Large intestine (tissue), 3 donors: ENCODE measurements around the gene EXD2. TPM values are rescaled to one million over a fixed set of nuclear protein-coding genes. Genes with fewer than 3 reads are reported as not detected.
"Not testable (repeated sequence)": the region's sequence is repeated elsewhere in the genome, so short reads cannot be mapped to it uniquely, and the experiment has no call there.

Source experiments
- DNase-seq, 2 donors: peaks; one replicate each; pipeline versions ENCODE4 v3.0.0 to v3.0.0-alpha.2; 2013
- H3K27ac ChIP-seq: one replicate; pipeline ENCODE4 v1.5.1; 2013; ENCODE audit warnings: low read length
- H3K27me3 ChIP-seq: 2 replicates; pipeline ENCODE4 v1.6.1; 2013; ENCODE audit warnings: low read length; ENCODE audit not compliant: control insufficient read depth, insufficient read depth
- H3K36me3 ChIP-seq: 2 replicates; pipeline ENCODE4 v1.6.1; 2013; ENCODE audit warnings: low read length; ENCODE audit not compliant: control insufficient read depth, insufficient read depth
- H3K4me1 ChIP-seq: one replicate; pipeline ENCODE4 v1.6.1; 2013; ENCODE audit warnings: low read length; ENCODE audit not compliant: control insufficient read depth, insufficient read depth
- H3K4me3 ChIP-seq: one replicate; pipeline ENCODE4 v1.5.1; 2013; ENCODE audit warnings: low read length
- H3K9me3 ChIP-seq: one replicate; pipeline ENCODE4 v1.6.1; 2013; ENCODE audit warnings: mild to moderate bottlenecking, low read depth, low read length, moderate library complexity; ENCODE audit not compliant: control insufficient read depth
- WGBS: methylation state at CpG from one replicate; pipeline ENCODE4 v1.1.5; 2013; ENCODE audit warnings: low lambda C conversion rate; ENCODE audit not compliant: insufficient coverage; 5-methylcytosine and 5-hydroxymethylcytosine counted together
- polyA plus RNA-seq: library from polyadenylated mRNA; unstranded; fragments of 120-200 nt; gene quantifications from one replicate; pipeline ENCODE4 v1.2.1, GENCODE V29; 2013

EXD2 gene
- polyA plus RNA-seq, 1 donor, result 22.9 TPM

GRCh38 chr14:69288956-69289705 is 97.8 kb downstream of the EXD2 start:
- no peak overlapping the region for H3K27ac ChIP-seq
- no peak for DNase-seq
- no peaks in the 10 kb centered on the region for H3K36me3 ChIP-seq
- H3K9me3 ChIP-seq, result no peaks in the 10 kb centered on the region
- H3K4me1 ChIP-seq, result no peaks in the 10 kb centered on the region
- 100% methylated on average over 1 of the region's 9 CpGs for WGBS
- no peak overlapping the region for H3K4me3 ChIP-seq
- no peaks in the 10 kb centered on the region for H3K27me3 ChIP-seq

GRCh38 chr14:69289811-69290520 is 98.7 kb downstream of the EXD2 start:
- no peaks in the 10 kb centered on the region for H3K4me1 ChIP-seq
- no peaks in the 10 kb centered on the region for H3K27me3 ChIP-seq
- no peak overlapping the region for H3K4me3 ChIP-seq
- 80% methylated on average over 2 of the region's 13 CpGs for WGBS
- no peaks in the 10 kb centered on the region for H3K9me3 ChIP-seq
- no peak overlapping the region for H3K27ac ChIP-seq
- no peaks in the 10 kb centered on the region for H3K36me3 ChIP-seq
- no peak for DNase-seq

- H3K4me3 ChIP-seq, H3K4me1 ChIP-seq, H3K9me3 ChIP-seq, DNase-seq, H3K36me3 ChIP-seq, H3K27ac ChIP-seq, H3K27me3 ChIP-seq: not testable (repeated sequence)
- no CpG with 5 or more reads among the region's 7 CpGs for WGBS
Measured at GRCh38 chr14:69290881-69291280, 99.6 kb downstream of the EXD2 start.

GRCh38 chr14:69291396-69291795 is 100.1 kb downstream of the EXD2 start:
- no CpG with 5 or more reads among the region's 5 CpGs for WGBS
- H3K4me3 ChIP-seq, result no peak overlapping the region
- H3K36me3 ChIP-seq, result no peaks in the 10 kb centered on the region
- DNase-seq, result no peak
- no peak overlapping the region for H3K27ac ChIP-seq
- H3K9me3 ChIP-seq, result no peaks in the 10 kb centered on the region
- H3K4me1 ChIP-seq, result no peaks in the 10 kb centered on the region
- H3K27me3 ChIP-seq, result no peaks in the 10 kb centered on the region

- H3K4me1 ChIP-seq, result no peaks in the 10 kb centered on the region
- WGBS, result 82% methylated on average over 2 of the region's 5 CpGs
- H3K9me3 ChIP-seq, result no peaks in the 10 kb centered on the region
- H3K36me3 ChIP-seq, result no peaks in the 10 kb centered on the region
- no peak overlapping the region for H3K4me3 ChIP-seq
- H3K27me3 ChIP-seq, result no peaks in the 10 kb centered on the region
- DNase-seq, result no peak
- no peak overlapping the region for H3K27ac ChIP-seq
Measured at GRCh38 chr14:69291891-69292561, 100.7 kb downstream of the EXD2 start.

Other genes with a start within 250 kb of the EXD2 start
- 120 TPM for gene ACTN1, start 212.2 kb upstream of the EXD2 start, polyA plus RNA-seq
- 46.0 TPM for gene DCAF5, start 38.4 kb upstream of the EXD2 start, polyA plus RNA-seq
- gene GALNT16, start 68.7 kb downstream of the EXD2 start, polyA plus RNA-seq, result 20.4 TPM
- 163 TPM for gene ERH, start 206.8 kb downstream of the EXD2 start, polyA plus RNA-seq
- 66.9 TPM for gene SLC39A9, start 207.2 kb downstream of the EXD2 start, polyA plus RNA-seq